Endothelial cell of umbilical vein (primary cell): ENCODE results near the gene ABR.

ENCODE experiments used
- EZH2 ChIP-seq: IDR thresholded peaks from 2 replicates; pipeline ENCODE4 v1.6.1; 2012; ENCODE audit warnings: borderline replicate concordance, low read depth, mild to moderate bottlenecking, moderate library complexity, low read length, inconsistent platforms; ENCODE audit not compliant: severe bottlenecking
- FOS ChIP-seq: IDR thresholded peaks from 2 replicates; pipeline ENCODE4 v1.6.1; 2011; ENCODE audit warnings: mild to moderate bottlenecking, low read length, moderate library complexity, borderline replicate concordance; ENCODE audit not compliant: insufficient read depth
- MYC ChIP-seq: IDR thresholded peaks from one replicate; pipeline ENCODE4 v1.6.1; 2011; ENCODE audit warnings: mild to moderate bottlenecking, low read depth, low read length
- POLR2A ChIP-seq: IDR thresholded peaks from 2 replicates; pipeline ENCODE4 v1.6.1; 2012; ENCODE audit warnings: low read depth, mild to moderate bottlenecking, control low read depth, low read length
- POLR2AphosphoS5 ChIP-seq: IDR thresholded peaks from 2 replicates; pipeline ENCODE4 v1.6.1; 2012; ENCODE audit warnings: low read depth, mild to moderate bottlenecking, control low read depth, low read length, moderate library complexity; ENCODE audit not compliant: insufficient read depth
- TF ChIP-seq, protein P1 (sequence below), 2 donors: IDR thresholded peaks; 1 replicate in 1 of 2; 2 replicates in 1 of 2; pipeline ENCODE4 v1.5.1; 2011; ENCODE audit warnings: low read length in 2 of 2, mild to moderate bottlenecking in 2 of 2, moderate library complexity in 2 of 2, control low read depth in 1 of 2, inconsistent platforms in 1 of 2, low read depth in 1 of 2; ENCODE audit not compliant: insufficient read depth in 1 of 2; ENCODE audit errors: extremely low read depth in 1 of 2
- TF ChIP-seq, protein P2 (sequence below): IDR thresholded peaks from 2 replicates; pipeline ENCODE4 v1.6.1; 2011; ENCODE audit not compliant: insufficient read depth, insufficient read length

DNA sequence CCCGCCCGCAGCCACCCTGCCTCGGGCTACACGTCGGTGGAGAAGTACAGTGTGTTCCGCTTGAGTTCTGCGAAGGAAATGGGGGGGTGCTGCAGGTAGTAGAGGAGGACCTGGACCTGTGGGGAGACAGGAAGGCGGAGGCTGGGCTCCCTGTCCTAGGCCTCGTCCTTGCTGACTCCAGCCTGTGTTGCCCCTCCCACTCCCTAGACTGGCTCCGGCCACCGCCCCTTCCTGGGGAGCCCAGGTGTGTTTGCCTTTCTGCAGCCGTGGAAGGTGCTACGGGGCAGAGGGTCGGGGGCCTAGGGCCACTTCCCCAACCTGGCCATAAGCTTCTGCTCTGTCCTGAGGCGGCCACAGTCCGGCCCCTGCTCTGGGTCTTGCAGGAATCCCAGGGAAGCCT lies 173.7 kb downstream of the ABR start:
- TF ChIP-seq, protein P1, sequence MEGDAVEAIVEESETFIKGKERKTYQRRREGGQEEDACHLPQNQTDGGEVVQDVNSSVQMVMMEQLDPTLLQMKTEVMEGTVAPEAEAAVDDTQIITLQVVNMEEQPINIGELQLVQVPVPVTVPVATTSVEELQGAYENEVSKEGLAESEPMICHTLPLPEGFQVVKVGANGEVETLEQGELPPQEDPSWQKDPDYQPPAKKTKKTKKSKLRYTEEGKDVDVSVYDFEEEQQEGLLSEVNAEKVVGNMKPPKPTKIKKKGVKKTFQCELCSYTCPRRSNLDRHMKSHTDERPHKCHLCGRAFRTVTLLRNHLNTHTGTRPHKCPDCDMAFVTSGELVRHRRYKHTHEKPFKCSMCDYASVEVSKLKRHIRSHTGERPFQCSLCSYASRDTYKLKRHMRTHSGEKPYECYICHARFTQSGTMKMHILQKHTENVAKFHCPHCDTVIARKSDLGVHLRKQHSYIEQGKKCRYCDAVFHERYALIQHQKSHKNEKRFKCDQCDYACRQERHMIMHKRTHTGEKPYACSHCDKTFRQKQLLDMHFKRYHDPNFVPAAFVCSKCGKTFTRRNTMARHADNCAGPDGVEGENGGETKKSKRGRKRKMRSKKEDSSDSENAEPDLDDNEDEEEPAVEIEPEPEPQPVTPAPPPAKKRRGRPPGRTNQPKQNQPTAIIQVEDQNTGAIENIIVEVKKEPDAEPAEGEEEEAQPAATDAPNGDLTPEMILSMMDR (IDR thresholded peaks at IDR 0.05; ENCODE audit: extremely low read depth in 1 of 2, insufficient read depth in 1 of 2, low read depth in 1 of 2, low read length in 2 of 2): no peak
- TF ChIP-seq POLR2A (no peak), EZH2 (no peak), POLR2AphosphoS5 (no peak), FOS (no peak), MYC (no peak)
- TF ChIP-seq, protein P2, sequence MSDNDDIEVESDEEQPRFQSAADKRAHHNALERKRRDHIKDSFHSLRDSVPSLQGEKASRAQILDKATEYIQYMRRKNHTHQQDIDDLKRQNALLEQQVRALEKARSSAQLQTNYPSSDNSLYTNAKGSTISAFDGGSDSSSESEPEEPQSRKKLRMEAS: no peak
